Measurements from ENCODE around the gene DIDO1.

The DIDO1 gene

DNA sequence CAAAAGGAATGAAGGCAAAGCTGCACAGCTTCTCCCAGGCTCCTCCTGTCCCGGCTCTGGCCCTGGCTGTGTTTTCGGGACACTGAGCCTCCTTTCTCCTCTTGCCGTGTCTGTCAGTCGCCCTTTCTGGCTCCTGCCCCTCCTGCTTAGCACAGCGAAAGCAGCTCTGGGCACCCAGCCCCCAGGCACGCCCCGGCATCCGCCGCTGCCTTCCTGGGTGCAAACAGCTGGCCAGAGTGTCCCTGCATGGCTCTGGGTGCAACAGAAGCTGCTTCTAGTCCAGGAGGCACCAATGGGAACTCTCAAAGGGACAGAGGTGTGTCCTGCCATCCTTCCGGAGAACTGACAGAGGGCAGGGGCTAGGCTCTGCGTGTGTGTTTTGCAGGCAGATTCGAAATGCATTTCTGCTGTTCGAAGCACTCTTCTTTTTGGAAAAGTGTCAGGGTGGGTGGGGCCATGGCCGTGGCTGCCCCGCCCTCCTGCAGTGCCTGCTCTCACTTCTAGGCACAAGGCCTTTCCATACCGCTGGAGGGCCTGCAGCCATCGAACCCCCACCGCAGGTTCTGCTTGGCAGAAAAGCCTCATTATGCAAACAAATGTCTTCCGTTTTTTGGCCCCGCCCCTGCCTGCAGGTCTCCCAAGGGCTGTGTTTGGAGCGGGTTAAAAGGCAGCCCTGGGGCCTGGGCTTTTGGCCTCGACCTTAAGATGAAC, 93.9 kb downstream of the DIDO1 start:
- DNase-seq (ENCODE audit: low read depth): no peak

DNA sequence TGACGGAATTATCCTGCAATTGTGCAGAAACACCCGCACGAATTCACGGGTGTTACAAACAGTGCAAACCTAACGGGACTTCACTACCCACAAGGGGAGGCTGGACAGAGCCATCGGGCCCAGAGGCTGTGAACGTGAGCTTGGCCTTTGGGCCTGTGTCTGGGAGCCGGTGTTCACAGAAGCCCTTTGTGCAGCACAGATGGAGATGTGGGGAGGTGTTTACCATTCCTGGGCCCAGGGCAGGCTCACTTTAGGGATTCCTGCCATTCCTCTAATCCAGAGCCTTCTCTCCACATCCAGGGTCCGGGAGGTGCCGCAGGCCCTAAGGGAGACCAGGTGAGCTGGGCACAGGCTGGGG, 94.5 kb downstream of the DIDO1 start:
- DNase-seq (ENCODE audit: low read depth): no peak

- DNase-seq (ENCODE audit: low read depth): no peak
Observed at GRCh38 chr20:62831361-62831788, 94.9 kb downstream of the DIDO1 start.

DNA sequence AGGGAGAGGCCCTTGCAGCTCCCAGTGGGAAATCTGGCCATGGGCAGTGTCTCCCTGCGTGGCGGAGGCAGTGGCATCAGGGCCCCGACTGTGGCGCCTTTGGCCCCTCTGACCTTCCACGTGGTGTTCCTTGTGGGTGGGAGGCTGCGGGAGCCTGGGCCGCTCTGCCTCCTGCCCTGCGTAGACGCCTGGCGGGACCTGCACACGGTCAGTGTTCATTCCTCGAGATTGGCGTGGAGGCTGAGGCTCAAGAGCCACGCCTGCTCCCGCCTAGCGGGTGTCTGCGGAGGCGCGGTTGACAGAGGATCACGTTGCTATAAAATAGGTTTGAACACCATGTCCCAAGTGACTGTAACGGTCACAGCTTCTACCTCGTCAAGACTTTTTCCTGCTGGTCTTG, 95.5 kb downstream of the DIDO1 start:
- no peak for DNase-seq (ENCODE audit: low read depth)

- DNase-seq (ENCODE audit: low read depth): no peak
Observed at GRCh38 chr20:62830251-62830650, 96.1 kb downstream of the DIDO1 start.

- DNase-seq (ENCODE audit: low read depth): no peak
Observed at GRCh38 chr20:62829231-62830230, 96.8 kb downstream of the DIDO1 start.

DNA sequence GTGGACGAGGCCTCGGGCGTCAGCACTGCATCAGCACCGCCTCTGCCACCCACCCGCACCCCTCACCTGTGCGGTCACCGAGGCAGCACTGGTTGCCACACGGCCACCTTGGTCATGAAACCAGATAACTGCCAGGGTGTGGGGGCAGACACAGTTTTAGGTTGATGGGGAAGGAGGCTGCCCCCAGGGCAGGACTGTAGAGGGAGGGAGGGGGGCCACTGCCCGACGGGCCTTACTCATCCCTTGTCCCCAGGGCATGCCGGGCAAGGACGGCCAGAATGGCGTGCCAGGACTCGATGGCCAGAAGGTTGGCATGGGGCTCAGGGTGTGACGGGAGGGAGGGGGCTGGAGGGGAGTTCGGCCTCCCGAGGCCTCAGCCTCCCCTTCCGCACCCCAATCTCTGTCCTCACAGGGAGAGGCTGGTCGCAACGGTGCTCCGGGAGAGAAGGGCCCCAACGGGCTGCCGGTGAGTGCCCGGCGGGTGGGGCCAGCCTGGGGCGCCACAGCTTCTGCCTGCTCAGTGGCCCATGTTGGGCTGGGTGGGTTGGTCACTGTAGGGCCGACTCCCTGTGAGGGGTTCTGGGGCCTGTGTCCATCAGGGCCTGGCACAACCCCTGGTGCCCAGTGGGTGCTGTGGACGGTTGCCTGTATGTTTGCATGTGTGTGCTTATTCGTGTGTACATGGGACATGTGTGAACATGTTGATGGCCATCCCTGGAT, 97.6 kb downstream of the DIDO1 start:
- DNase-seq (ENCODE audit: low read depth): no peak

GRCh38 chr20:62828051-62828450, 98.3 kb downstream of the DIDO1 start:
- DNase-seq (ENCODE audit: low read depth): no peak
